Peyer's patch (tissue), 4 donors: ENCODE data around the gene MCTP1. TPM values are rescaled to one million over a fixed set of nuclear protein-coding genes. Genes with fewer than 3 reads are reported as not detected.

Experiments used
- DNase-seq, 3 donors: peaks; one replicate each; pipeline ENCODE4 v3.0.0-alpha.2; 2017 to 2019
- H3K27ac ChIP-seq, 4 donors: fragments of 200-600 bp; sonication (generic); one replicate each; pipeline ENCODE4 v1.5.1; 2016 to 2019
- H3K27me3 ChIP-seq, 2 donors: fragments of 200-600 bp; sonication (generic); one replicate each; pipeline ENCODE4 v1.5.1; 2019
- H3K36me3 ChIP-seq, 3 donors: fragments of 200-600 bp; sonication (generic); one replicate each; pipeline ENCODE4 v1.5.1; 2016 to 2019
- H3K4me1 ChIP-seq, 4 donors: fragments of 200-600 bp; sonication (generic); one replicate each; pipeline ENCODE4 v1.5.1; 2016 to 2019
- H3K4me3 ChIP-seq, 4 donors: fragments of 200-600 bp; sonication (generic); 1 replicate in 3 of 4; 2 replicates in 1 of 4; pipeline ENCODE4 v1.5.1; 2016 to 2019; ENCODE audit warnings: mild to moderate bottlenecking in 1 of 4
- H3K9me3 ChIP-seq, 4 donors: fragments of 200-600 bp; sonication (generic); one replicate each; pipeline ENCODE4 v1.5.1; 2016 to 2019; ENCODE audit warnings: mild to moderate bottlenecking in 1 of 4
- CTCF ChIP-seq, 6 experiments: fragments of 450-650 bp in 4 of 6; fragments of 200-600 bp in 2 of 6; sonication (generic) in 1 of 6; IDR thresholded peaks; one replicate each; pipeline ENCODE4 v1.5.1; 2017 to 2019; ENCODE audit warnings: antibody characterized with exemption in 6 of 6, mild to moderate bottlenecking in 3 of 6, moderate library complexity in 1 of 6
- POLR2A ChIP-seq, 2 donors: fragments of 450-650 bp; IDR thresholded peaks; one replicate each; pipeline ENCODE4 v1.5.1; 2017; ENCODE audit warnings: antibody characterized with exemption in 2 of 2, mild to moderate bottlenecking in 2 of 2, moderate library complexity in 2 of 2
- total RNA-seq, 4 donors: library from RNA; depleted of rRNA; stranded (reverse); fragments of >200 nt; gene quantifications; one replicate each; pipeline ENCODE4 v1.1.0, GENCODE V29; 2016

The MCTP1 gene
- total RNA-seq, 4 donors from 2014 or later: 4.7 to 61.1 (median 11.3) TPM

GRCh38 chr5:95026718-95027117, 258.2 kb downstream of the MCTP1 start:
- Histone ChIP-seq H3K4me1 (no peaks in the 10 kb centered on the region), H3K27me3 (no peaks in the 10 kb centered on the region), H3K4me3 (no peak overlapping the region), H3K9me3 (no peaks in the 10 kb centered on the region), H3K27ac (no peak overlapping the region), H3K36me3 (no peaks in the 10 kb centered on the region)
- DNase-seq: no peak
- TF ChIP-seq CTCF (IDR thresholded peaks at IDR 0.05) (no peak), POLR2A (IDR thresholded peaks at IDR 0.05) (no peak)

GRCh38 chr5:95022967-95023695, 261.8 kb downstream of the MCTP1 start:
- DNase-seq: no peak
- H3K4me1 ChIP-seq: no peaks in the 10 kb centered on the region

GRCh38 chr5:95020345-95020744, 264.5 kb downstream of the MCTP1 start:
- no peaks in the 10 kb centered on the region for H3K9me3 ChIP-seq
- no peak for DNase-seq
- no peak overlapping the region for H3K4me3 ChIP-seq
- no peak for TF ChIP-seq POLR2A (IDR thresholded peaks at IDR 0.05)
- no peak for TF ChIP-seq CTCF (IDR thresholded peaks at IDR 0.05)
- no peak overlapping the region for H3K27ac ChIP-seq
- no peaks in the 10 kb centered on the region for H3K4me1 ChIP-seq
- no peaks in the 10 kb centered on the region for H3K36me3 ChIP-seq
- H3K27me3 ChIP-seq: no peaks in the 10 kb centered on the region

More at GRCh38 chr5:95022967-95023695, 261.8 kb downstream of the MCTP1 start:
- H3K27me3 ChIP-seq: no peaks in the 10 kb centered on the region
- no peaks in the 10 kb centered on the region for H3K36me3 ChIP-seq
- TF ChIP-seq POLR2A (IDR thresholded peaks at IDR 0.05) (no peak), CTCF (IDR thresholded peaks at IDR 0.05) (no peak)
- H3K9me3 ChIP-seq: no peaks in the 10 kb centered on the region
- no peak overlapping the region for H3K27ac ChIP-seq
- H3K4me3 ChIP-seq: no peak overlapping the region

- Histone ChIP-seq H3K27me3 (no peaks in the 10 kb centered on the region), H3K36me3 (no peaks in the 10 kb centered on the region), H3K4me1 (no peaks in the 10 kb centered on the region), H3K27ac (no peak overlapping the region), H3K9me3 (no peaks in the 10 kb centered on the region), H3K4me3 (no peak overlapping the region)
- no peak for DNase-seq
- TF ChIP-seq POLR2A (IDR thresholded peaks at IDR 0.05) (no peak), CTCF (IDR thresholded peaks at IDR 0.05) (no peak)
Measured at GRCh38 chr5:95018946-95019345, 265.9 kb downstream of the MCTP1 start.

- Histone ChIP-seq H3K4me1 (no peaks in the 10 kb centered on the region), H3K27ac (no peak overlapping the region), H3K36me3 (no peaks in the 10 kb centered on the region), H3K9me3 (no peaks in the 10 kb centered on the region), H3K4me3 (no peak overlapping the region), H3K27me3 (no peaks in the 10 kb centered on the region)
- DNase-seq: no peak
- TF ChIP-seq POLR2A (IDR thresholded peaks at IDR 0.05) (no peak), CTCF (IDR thresholded peaks at IDR 0.05) (no peak)
Measured at GRCh38 chr5:95018511-95018910, 266.4 kb downstream of the MCTP1 start.
